PC-9 (cell line): ENCODE data around the gene ACSL3. TPM values are rescaled to one million over a fixed set of nuclear protein-coding genes. Genes with fewer than 3 reads are reported as not detected.

Source experiments
- BruUV-seq: library from RNA; stranded (reverse); fragments of 400-500 nt; replicated peaks from 2 replicates; lab custom pipeline; 2021; lab: Mats Ljungman, UMichigan
- CTCF ChIA-PET: fragments of 300-600 bp; sonication (Branson Sonifier 250); formaldehyde crosslinking; loops from one replicate; lab custom pipeline; 2022; ENCODE audit warnings: antibody characterized with exemption; lab: Charles Lee
- POLR2A ChIA-PET: fragments of 300-600 bp; sonication (Branson Sonifier 250); formaldehyde crosslinking; loops from one replicate; lab custom pipeline; 2022; ENCODE audit warnings: antibody characterized with exemption; ENCODE audit not compliant: unreplicated experiment; lab: Charles Lee
- DNase-seq, 2 experiments: peaks; one replicate each; pipeline versions ENCODE4 v3.0.0 to v3.0.0-alpha.2; 2015 to 2022; ENCODE audit warnings: mixed read lengths in 1 of 2
- H2AFZ ChIP-seq: fragments of 200-600 bp; sonication (generic); 2 replicates; pipeline ENCODE4 v1.8.1; 2017; ENCODE audit warnings: antibody characterized with exemption
- H3F3A ChIP-seq: fragments of 200-600 bp; sonication (generic); 2 replicates; pipeline ENCODE4 v1.8.1; 2017; ENCODE audit warnings: antibody characterized with exemption, mild to moderate bottlenecking, low read depth; ENCODE audit not compliant: insufficient read depth
- H3K27ac ChIP-seq: fragments of 200-600 bp; sonication (generic); 2 replicates; pipeline ENCODE4 v1.6.1; 2016; ENCODE audit warnings: mixed run types
- H3K27me3 ChIP-seq: fragments of 200-600 bp; sonication (generic); 2 replicates; pipeline ENCODE4 v1.6.1; 2016; ENCODE audit warnings: low read depth, mixed run types; ENCODE audit not compliant: insufficient read depth
- H3K36me3 ChIP-seq: fragments of 200-600 bp; sonication (generic); 2 replicates; pipeline ENCODE4 v1.6.1; 2016; ENCODE audit warnings: low read depth, mixed run types
- H3K4me1 ChIP-seq: fragments of 200-600 bp; sonication (generic); replicated peaks from 2 replicates; pipeline ENCODE4 v1.6.1; 2016; ENCODE audit warnings: mixed run types; ENCODE audit not compliant: insufficient read depth
- H3K4me2 ChIP-seq: fragments of 200-600 bp; sonication (generic); 2 replicates; pipeline ENCODE4 v1.6.1; 2017; ENCODE audit warnings: mixed run types
- H3K4me3 ChIP-seq: fragments of 200-600 bp; sonication (generic); 2 replicates; pipeline ENCODE4 v1.6.1; 2016; ENCODE audit warnings: mixed run types
- H3K79me2 ChIP-seq: fragments of 200-600 bp; sonication (generic); 2 replicates; pipeline ENCODE4 v1.6.1; 2017; ENCODE audit warnings: low read depth, mixed run types
- H3K9me2 ChIP-seq: fragments of 200-600 bp; sonication (generic); 2 replicates; pipeline ENCODE4 v1.8.1; 2017; ENCODE audit warnings: mild to moderate bottlenecking; ENCODE audit not compliant: insufficient read depth
- H3K9me3 ChIP-seq: fragments of 200-600 bp; sonication (generic); 2 replicates; pipeline ENCODE4 v1.8.1; 2016; ENCODE audit warnings: low read depth; ENCODE audit not compliant: insufficient read depth
- H4K20me1 ChIP-seq: fragments of 200-600 bp; sonication (generic); 2 replicates; pipeline ENCODE4 v1.8.1; 2017; ENCODE audit not compliant: insufficient read depth
- CTCF ChIP-seq: fragments of 200-600 bp; sonication (generic); conservative IDR thresholded peaks from 2 replicates; pipeline ENCODE4 v1.6.1; 2017; ENCODE audit warnings: mixed run types, antibody characterized with exemption, mild to moderate bottlenecking, moderate library complexity
- EZH2 ChIP-seq: fragments of 200-600 bp; sonication (generic); IDR thresholded peaks from 2 replicates; pipeline ENCODE4 v1.8.0; 2017; ENCODE audit warnings: antibody characterized with exemption, low read depth
- intact Hi-C: fragments of 100-400 bp; cut with micrococcal nuclease; formaldehyde crosslinking; loops from one replicate; pipeline ENCODE4 v1.10.0; 2022; ENCODE audit not compliant: unreplicated experiment
- total RNA-seq: library from RNA; stranded (reverse); gene quantifications from 2 replicates; pipeline ENCODE4 v1.2.3, GENCODE V29; 2021

The ACSL3 gene
- total RNA-seq, 1 experiment from 2014 or later: 446 TPM

- H3K4me3 ChIP-seq: no peak overlapping the region
- H3K9me3 ChIP-seq: no peaks in the 10 kb centered on the region
- H4K20me1 ChIP-seq: no peaks in the 10 kb centered on the region
- no peak overlapping the region for H3K27ac ChIP-seq
- H3K36me3 ChIP-seq: no peaks in the 10 kb centered on the region
- ChIA-PET POLR2A (no interaction called here), CTCF (interaction anchor here (0.6 kb wide), 1 partner anchor 22 kb away, joined by 3 read pairs; no protein-coding TSS in a partner anchor)
- H3F3A ChIP-seq: peaks cover 30% of the 10 kb centered on the region
- DNase-seq: no peak
- peaks cover 7% of the 10 kb centered on the region for H3K79me2 ChIP-seq
- no peak overlapping the region for H3K4me2 ChIP-seq
- no peak for TF ChIP-seq EZH2
- no peak for TF ChIP-seq CTCF
- no peaks in the 10 kb centered on the region for H3K9me2 ChIP-seq
- peaks cover 4% of the 10 kb centered on the region for H3K4me1 ChIP-seq
- H2AFZ ChIP-seq: no peak overlapping the region
- intact Hi-C loops: no loop called here
- BruUV-seq: no TSS peak
- no peaks in the 10 kb centered on the region for H3K27me3 ChIP-seq
These were observed 89.0 kb downstream of the ACSL3 start for GRCh38 chr2:222949690-222950323.

DNA sequence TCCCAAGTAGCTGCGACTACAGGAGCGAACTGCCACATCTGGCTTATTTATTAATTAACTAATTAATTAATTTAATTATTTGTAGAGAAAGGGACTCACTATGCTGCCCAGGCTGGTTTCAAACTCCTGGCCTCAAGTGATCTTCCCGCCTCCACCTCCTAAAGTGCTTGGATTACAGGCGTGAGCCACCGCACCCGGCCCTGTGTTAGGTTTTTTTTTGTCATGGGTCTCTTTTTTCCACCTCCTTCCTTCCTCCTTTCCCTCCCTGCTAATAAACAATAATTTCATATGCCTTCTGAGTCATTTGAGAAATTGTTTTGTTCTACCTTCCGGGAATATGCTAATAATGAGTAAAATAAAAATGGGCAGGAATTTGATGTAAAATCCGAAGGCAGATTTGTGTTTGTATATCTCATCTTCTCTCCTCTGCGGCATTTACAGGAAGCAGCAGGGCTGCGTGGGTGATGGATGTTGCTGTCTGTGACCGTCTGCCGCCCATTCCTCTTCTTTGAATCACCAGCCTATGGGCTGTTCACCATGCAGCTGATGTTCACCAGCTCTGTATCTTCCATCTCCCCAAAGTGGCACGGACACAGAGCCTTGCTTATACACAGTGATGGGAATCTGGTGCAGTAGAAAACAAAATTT, 89.9 kb downstream of the ACSL3 start:
- POLR2A ChIA-PET: no interaction called here
- Histone ChIP-seq H3K4me1 (no peaks in the 10 kb centered on the region), H3K79me2 (no peaks in the 10 kb centered on the region), H3K9me3 (no peaks in the 10 kb centered on the region), H3K27me3 (no peaks in the 10 kb centered on the region), H3K9me2 (no peaks in the 10 kb centered on the region), H3K4me3 (no peak overlapping the region), H3F3A (peaks cover 20% of the 10 kb centered on the region; the same call in 1 of the 2 replicates), H4K20me1 (no peaks in the 10 kb centered on the region), H3K36me3 (no peaks in the 10 kb centered on the region), H3K4me2 (no peak overlapping the region), H3K27ac (no peak overlapping the region), H2AFZ (no peak overlapping the region)
- CTCF ChIA-PET: interaction anchor here (0.6 to 0.8 kb wide), 2 partner anchors 12 to 76 kb away, joined by 3 to 5 read pairs; no protein-coding TSS in a partner anchor
- TF ChIP-seq EZH2 (no peak), CTCF (no peak)
- no TSS peak for BruUV-seq
- intact Hi-C loops: no loop called here
- DNase-seq: no peak

DNA sequence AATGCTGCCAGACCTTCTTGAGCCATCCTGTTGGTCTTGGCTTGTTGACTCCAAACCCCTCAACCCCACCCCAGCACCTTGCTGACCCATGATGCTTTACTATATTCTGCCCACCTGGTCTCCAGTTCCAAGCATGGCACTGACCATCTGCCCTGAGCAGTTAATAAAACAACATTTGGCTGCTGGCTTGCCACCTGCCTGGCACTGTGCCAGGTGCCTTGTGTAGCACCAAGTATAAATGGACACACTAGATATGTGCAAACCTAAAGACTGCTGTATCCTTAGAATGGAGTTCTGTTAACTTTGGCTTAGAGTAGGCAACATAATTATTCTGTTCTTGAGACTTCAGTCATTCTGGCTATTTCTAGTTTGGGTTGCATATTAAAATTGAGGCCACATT, 91.4 kb downstream of the ACSL3 start:
- CTCF ChIA-PET: interaction anchor here (1.7 kb wide), 1 partner anchor 13 kb away, joined by 3 read pairs; no protein-coding TSS in a partner anchor

More for the DNA sequence above, 91.4 kb downstream of the ACSL3 start:
- Histone ChIP-seq H4K20me1 (no peaks in the 10 kb centered on the region), H3K27ac (no peak overlapping the region), H2AFZ (no peak overlapping the region), H3K9me3 (no peaks in the 10 kb centered on the region; the same call in 1 of the 2 replicates), H3K79me2 (no peaks in the 10 kb centered on the region), H3K4me3 (no peak overlapping the region), H3K4me2 (no peak overlapping the region), H3K4me1 (no peaks in the 10 kb centered on the region), H3K9me2 (no peaks in the 10 kb centered on the region), H3K27me3 (no peaks in the 10 kb centered on the region), H3F3A (peaks cover 18% of the 10 kb centered on the region; the same call in 1 of the 2 replicates), H3K36me3 (no peaks in the 10 kb centered on the region)
- intact Hi-C loops: no loop called here
- POLR2A ChIA-PET: no interaction called here
- no TSS peak for BruUV-seq
- peak in 1 of 2 experiments; percentile 32 for DNase-seq
- TF ChIP-seq CTCF (no peak), EZH2 (no peak)
